H9 (cell line): Measurements from ENCODE around the gene SVEP1. TPM values are rescaled to one million over a fixed set of nuclear protein-coding genes. Genes with fewer than 3 reads are reported as not detected.

ENCODE experiments used
- DNase-seq: peaks from one replicate; pipeline ENCODE4 v3.0.0-alpha.2; 2017
- H2AFZ ChIP-seq: one replicate; pipeline ENCODE4 v1.6.1; 2013; ENCODE audit warnings: mild to moderate bottlenecking, low read length, control low read depth, moderate library complexity
- H2AK5ac ChIP-seq: 2 replicates; pipeline ENCODE4 v1.6.1; 2013; ENCODE audit warnings: low read length, control low read depth, mixed read lengths; ENCODE audit not compliant: insufficient read length
- H2BK120ac ChIP-seq: one replicate; pipeline ENCODE4 v1.6.1; 2013; ENCODE audit warnings: low read depth, mild to moderate bottlenecking, low read length, control low read depth, inconsistent platforms; ENCODE audit not compliant: poor library complexity, severe bottlenecking
- H2BK12ac ChIP-seq: 2 replicates; pipeline ENCODE4 v1.6.1; 2013; ENCODE audit warnings: low read length, control low read depth, mixed read lengths, low read depth; ENCODE audit not compliant: insufficient read length
- H2BK15ac ChIP-seq: 2 replicates; pipeline ENCODE4 v1.6.1; 2013; ENCODE audit warnings: low read depth, low read length, control low read depth
- H2BK20ac ChIP-seq: one replicate; pipeline ENCODE4 v1.6.1; 2013; ENCODE audit warnings: low read depth, mild to moderate bottlenecking, low read length, control low read depth, inconsistent platforms; ENCODE audit not compliant: poor library complexity, severe bottlenecking
- H2BK5ac ChIP-seq: 2 replicates; pipeline ENCODE4 v1.6.1; 2013; ENCODE audit warnings: low read length, control low read depth, mixed read lengths; ENCODE audit not compliant: insufficient read length
- H3K14ac ChIP-seq: 2 replicates; pipeline ENCODE4 v1.6.1; 2013; ENCODE audit warnings: low read length, control low read depth; ENCODE audit not compliant: insufficient read depth
- H3K18ac ChIP-seq: 2 replicates; pipeline ENCODE4 v1.6.1; 2013; ENCODE audit warnings: low read depth, mild to moderate bottlenecking, mixed read lengths, low read length, control low read depth; ENCODE audit not compliant: insufficient read length
- H3K23ac ChIP-seq: 2 replicates; pipeline ENCODE4 v1.6.1; 2013; ENCODE audit warnings: low read length, control low read depth, mixed read lengths, low read depth; ENCODE audit not compliant: insufficient read length
- H3K23me2 ChIP-seq: 2 replicates; pipeline ENCODE4 v1.6.1; 2013; ENCODE audit warnings: low read depth, mild to moderate bottlenecking, mixed read lengths, low read length, control low read depth; ENCODE audit not compliant: insufficient read length, poor library complexity, severe bottlenecking
- H3K27ac ChIP-seq: 2 replicates; pipeline ENCODE4 v1.5.1; 2013; ENCODE audit warnings: low read length, control low read depth, mixed read lengths, low read depth; ENCODE audit not compliant: insufficient read length
- H3K27me3 ChIP-seq: 2 replicates; pipeline ENCODE4 v1.6.1; 2013; ENCODE audit warnings: low read length, control low read depth, inconsistent platforms; ENCODE audit not compliant: insufficient read depth
- H3K4ac ChIP-seq: 2 replicates; pipeline ENCODE4 v1.6.1; 2013; ENCODE audit warnings: low read depth, mild to moderate bottlenecking, control low read depth, inconsistent platforms, low read length, moderate library complexity
- H3K4me1 ChIP-seq: 2 replicates; pipeline ENCODE4 v1.6.1; 2013; ENCODE audit warnings: low read length, control low read depth, inconsistent platforms; ENCODE audit not compliant: insufficient read depth
- H3K4me2 ChIP-seq: 2 replicates; pipeline ENCODE4 v1.6.1; 2013; ENCODE audit warnings: low read length, control low read depth, mixed read lengths; ENCODE audit not compliant: insufficient read length, insufficient read depth
- H3K56ac ChIP-seq: 2 replicates; pipeline ENCODE4 v1.6.1; 2013; ENCODE audit warnings: low read depth, mild to moderate bottlenecking, mixed read lengths, low read length, control low read depth; ENCODE audit not compliant: insufficient read length
- H3K79me1 ChIP-seq: 2 replicates; pipeline ENCODE4 v1.6.1; 2013; ENCODE audit warnings: low read depth, mild to moderate bottlenecking, moderate library complexity, low read length, control low read depth, inconsistent platforms; ENCODE audit not compliant: insufficient read depth, poor library complexity, severe bottlenecking
- H3K79me2 ChIP-seq: 2 replicates; pipeline ENCODE4 v1.6.1; 2013; ENCODE audit warnings: low read length, control low read depth, inconsistent platforms; ENCODE audit not compliant: insufficient read depth
- H3K9ac ChIP-seq: 2 replicates; pipeline ENCODE4 v1.6.1; 2013; ENCODE audit warnings: low read length, control low read depth, mixed read lengths; ENCODE audit not compliant: insufficient read length; ENCODE audit errors: extremely low read depth
- H3K9me3 ChIP-seq: one replicate; pipeline ENCODE4 v1.6.1; 2013; ENCODE audit warnings: low read depth, low read length, inconsistent platforms; ENCODE audit not compliant: control insufficient read depth
- H3T11ph ChIP-seq: one replicate; pipeline ENCODE4 v1.6.1; 2013; ENCODE audit warnings: mild to moderate bottlenecking, low read length, control low read depth, inconsistent platforms
- H4K20me1 ChIP-seq: one replicate; pipeline ENCODE4 v1.6.1; 2013; ENCODE audit not compliant: control insufficient read depth, insufficient read length, insufficient read depth
- H4K5ac ChIP-seq: 2 replicates; pipeline ENCODE4 v1.6.1; 2013; ENCODE audit warnings: low read depth, mild to moderate bottlenecking, mixed read lengths, low read length, control low read depth; ENCODE audit not compliant: insufficient read length
- H4K8ac ChIP-seq: replicated peaks from 2 replicates; pipeline ENCODE4 v1.6.1; 2013; ENCODE audit warnings: low read length, control low read depth, mixed read lengths, low read depth; ENCODE audit not compliant: insufficient read length
- H4K91ac ChIP-seq: 2 replicates; pipeline ENCODE4 v1.6.1; 2013; ENCODE audit warnings: low read depth, mild to moderate bottlenecking, moderate library complexity, mixed read lengths, low read length, control low read depth; ENCODE audit not compliant: insufficient read length
- H3K27ac Mint-ChIP-seq, 3 experiments: 2 replicates in 2 of 3; 3 replicates in 1 of 3; pipeline ENCODE4 v1.8.0; 2020 to 2021; ENCODE audit warnings: mixed read lengths in 3 of 3, mild to moderate bottlenecking in 1 of 3, moderate library complexity in 1 of 3
- H3K27me3 Mint-ChIP-seq: 2 replicates; pipeline ENCODE4 v1.8.0; 2021; ENCODE audit warnings: low read depth, mild to moderate bottlenecking, moderate library complexity, mixed read lengths
- H3K36me3 Mint-ChIP-seq, 3 experiments: 2 replicates in 2 of 3; 3 replicates in 1 of 3; pipeline ENCODE4 v1.8.0; 2020 to 2021; ENCODE audit warnings: low read depth in 3 of 3, mixed read lengths in 3 of 3; ENCODE audit not compliant: insufficient read depth in 1 of 3
- H3K4me1 Mint-ChIP-seq, 2 experiments: 2 replicates each; pipeline ENCODE4 v1.8.0; 2020; ENCODE audit warnings: mixed read lengths in 2 of 2
- H3K4me3 Mint-ChIP-seq, 2 experiments: 2 replicates in 1 of 2; 3 replicates in 1 of 2; pipeline ENCODE4 v1.8.0; 2020 to 2021; ENCODE audit warnings: mild to moderate bottlenecking in 2 of 2, mixed read lengths in 2 of 2, moderate library complexity in 1 of 2
- H3K9me3 Mint-ChIP-seq, 2 experiments: 2 replicates in 1 of 2; 3 replicates in 1 of 2; pipeline ENCODE4 v1.8.0; 2020; ENCODE audit warnings: mild to moderate bottlenecking in 2 of 2, mixed read lengths in 2 of 2, moderate library complexity in 1 of 2
- CTCF ChIP-seq: fragments of 200-600 bp; sonication (generic); conservative IDR thresholded peaks from 3 replicates; pipeline ENCODE4 v1.8.0; 2021; ENCODE audit warnings: antibody characterized with exemption, mild to moderate bottlenecking
- WGBS: extraction: QIAGEN DNeasy Blood & Tissue Kit; methylation state at CpG from one replicate; pipeline ENCODE4 v1.1.7; 2013; ENCODE audit warnings: missing lambda C conversion rate, low lambda C conversion rate, mixed read lengths; ENCODE audit not compliant: insufficient read length; ENCODE audit errors: extremely low coverage; 5-methylcytosine and 5-hydroxymethylcytosine counted together
- total RNA-seq: library from RNA; stranded (reverse); gene quantifications from 2 replicates; pipeline ENCODE4 v1.2.1, GENCODE V29; 2021

SVEP1 gene
- total RNA-seq, 1 experiment from 2014 or later = 0.17 TPM

GRCh38 chr9:110405858-110406443 is 173.6 kb downstream of the SVEP1 start:
- Histone ChIP-seq H3K9ac (no peak overlapping the region), H3K4me2 (no peak overlapping the region), H3K79me1 (no peaks in the 10 kb centered on the region), H3K14ac (no peak overlapping the region), H2BK120ac (no peak overlapping the region), H2AK5ac (no peak overlapping the region), H2BK12ac (no peak overlapping the region), H4K8ac (no peak overlapping the region), H4K91ac (no peak overlapping the region), H2BK20ac (no peak overlapping the region), H3K56ac (no peak overlapping the region), H3K27ac (no peak overlapping the region), H2AFZ (no peak overlapping the region), H3K23ac (no peak overlapping the region), H3K18ac (no peak overlapping the region), H3T11ph (no peak overlapping the region), H3K79me2 (no peaks in the 10 kb centered on the region), H3K27me3 (no peaks in the 10 kb centered on the region), H4K5ac (no peak overlapping the region), H3K23me2 (no peaks in the 10 kb centered on the region), H3K4ac (no peak overlapping the region), H2BK15ac (no peak overlapping the region), H3K4me1 (no peaks in the 10 kb centered on the region), H2BK5ac (no peak overlapping the region), H4K20me1 (no peaks in the 10 kb centered on the region), H3K9me3 (no peaks in the 10 kb centered on the region)
- H3K27me3 Mint-ChIP-seq = no peaks in the 10 kb centered on the region; the same call in none of the 2 replicates
- H3K36me3 Mint-ChIP-seq = no peaks in the 10 kb centered on the region
- H3K27ac Mint-ChIP-seq = no peak overlapping the region
- H3K9me3 Mint-ChIP-seq = no peaks in the 10 kb centered on the region; a peak in 1 of 5 replicates
- H3K4me3 Mint-ChIP-seq = no peak overlapping the region
- no peak for TF ChIP-seq CTCF
- no peak for DNase-seq
- no CpG with 5 or more reads among the region's 9 CpGs for WGBS
- H3K4me1 Mint-ChIP-seq = no peaks in the 10 kb centered on the region
